GM18507 (cell line): ENCODE results near the gene DBNL.
"Not testable (repeated sequence)": the region's sequence is repeated elsewhere in the genome, so short reads cannot be mapped to it uniquely, and the experiment has no call there.

Experiments
- DNase-seq: peaks from one replicate; pipeline ENCODE4 v3.0.0; 2011; ENCODE audit warnings: low read depth; ENCODE audit not compliant: insufficient read length; ENCODE audit errors: extremely low spot score
- FAIRE-seq: peaks from 2 replicates; lab custom pipeline; 2011; peaks lifted over from hg19 to GRCh38; lab: Jason Lieb, UNC

DBNL gene

GRCh38 chr7:44039800-44040492 lies 4.6 kb upstream of the DBNL start:
- DNase-seq, FAIRE-seq: not testable (repeated sequence)

GRCh38 chr7:44040493-44040891 lies 4.0 kb upstream of the DBNL start:
- not testable (repeated sequence) for FAIRE-seq, DNase-seq

GRCh38 chr7:44042221-44042620 lies 2.3 kb upstream of the DBNL start:
- FAIRE-seq, result no peak
- DNase-seq, result no peak

- FAIRE-seq (no peak), DNase-seq (no peak)
These were observed 600 bp upstream of the DBNL start for GRCh38 chr7:44043902-44044301.

- FAIRE-seq (no peak), DNase-seq (no peak)
These were observed 918 bp downstream of the DBNL start for GRCh38 chr7:44045226-44046014.

GRCh38 chr7:44046321-44047061 lies 2.0 kb downstream of the DBNL start:
- peak; percentile 90 for FAIRE-seq

GRCh38 chr7:44048031-44048795 lies 3.7 kb downstream of the DBNL start:
- DNase-seq (no peak), FAIRE-seq (no peak)

More at GRCh38 chr7:44046321-44047061, 2.0 kb downstream of the DBNL start:
- no peak for DNase-seq

- FAIRE-seq, result no peak
- no peak for DNase-seq
These were observed 5.8 kb downstream of the DBNL start for GRCh38 chr7:44050121-44050914.

GRCh38 chr7:44050915-44051560 lies 6.5 kb downstream of the DBNL start:
- FAIRE-seq (no peak), DNase-seq (no peak)

GRCh38 chr7:44051611-44052220 lies 7.2 kb downstream of the DBNL start:
- no peak for DNase-seq
- FAIRE-seq, result no peak

GRCh38 chr7:44052771-44053365 lies 8.4 kb downstream of the DBNL start:
- FAIRE-seq (no peak), DNase-seq (no peak)

GRCh38 chr7:44056681-44057080 lies 12.2 kb downstream of the DBNL start:
- no peak for FAIRE-seq

GRCh38 chr7:44057181-44057848 lies 12.8 kb downstream of the DBNL start:
- DNase-seq, result no peak
- FAIRE-seq, result no peak

More at GRCh38 chr7:44056681-44057080, 12.2 kb downstream of the DBNL start:
- no peak for DNase-seq

- peak; percentile 9 for FAIRE-seq
- DNase-seq, result no peak
These were observed 13.6 kb downstream of the DBNL start for GRCh38 chr7:44057849-44058758.

- no peak for FAIRE-seq
- DNase-seq, result no peak
These were observed 14.3 kb downstream of the DBNL start for GRCh38 chr7:44058759-44059218.
